ENCODE measurements around the gene SLC23A1.

- no peak for TF ChIP-seq CTCF (IDR thresholded peaks at IDR 0.05)
- TF ChIP-seq POLR2A (IDR thresholded peaks at IDR 0.05), result no peak
Measured at GRCh38 chr5:139414581-139415130, 31.6 kb upstream of the SLC23A1 start.
